DOHH2 (cell line): Measurements from ENCODE around the gene TP63.

Experiments used
- CTCF ChIP-seq: fragments of 200-600 bp; sonication (generic); IDR thresholded peaks from one replicate; pipeline ENCODE4 v1.5.1; 2014; ENCODE audit warnings: antibody characterized with exemption, mild to moderate bottlenecking, low read depth, low read length; ENCODE audit not compliant: poor library complexity, severe bottlenecking
- EZH2phosphoT487 ChIP-seq: fragments of 200-600 bp; sonication (generic); IDR thresholded peaks from 2 replicates; pipeline ENCODE4 v1.6.1; 2017; ENCODE audit warnings: borderline replicate concordance, mild to moderate bottlenecking, antibody characterized with exemption, low read length, moderate library complexity, mixed read lengths

GRCh38 chr3:189724356-189724755 lies 93.2 kb downstream of the TP63 start:
- TF ChIP-seq EZH2phosphoT487 (no peak), CTCF (no peak)
